K562 (cell line): ENCODE results near the gene ECM2.

Experiments used
- ETV1 ChIP-seq: fragments of 450-650 bp; conservative IDR thresholded peaks from 2 replicates; pipeline ENCODE4 v1.6.1; 2016; ENCODE audit warnings: missing genetic modification characterization, control low read depth, low read depth, missing compliant biosample characterization
- HDAC2 ChIP-seq: fragments of 450-650 bp; IDR thresholded peaks from 2 replicates; pipeline ENCODE4 v1.6.1; 2016; ENCODE audit warnings: mild to moderate bottlenecking
- KDM1A ChIP-seq, 2 experiments: fragments of 450-650 bp; IDR thresholded peaks; 2 replicates each; pipeline ENCODE4 v1.6.1; 2016; ENCODE audit warnings: mild to moderate bottlenecking in 2 of 2
- TBP ChIP-seq: optimal IDR thresholded peaks from 2 replicates; pipeline ENCODE3; 2011; ENCODE audit warnings: low read depth, low read length, improper control_type of control experiment

DNA sequence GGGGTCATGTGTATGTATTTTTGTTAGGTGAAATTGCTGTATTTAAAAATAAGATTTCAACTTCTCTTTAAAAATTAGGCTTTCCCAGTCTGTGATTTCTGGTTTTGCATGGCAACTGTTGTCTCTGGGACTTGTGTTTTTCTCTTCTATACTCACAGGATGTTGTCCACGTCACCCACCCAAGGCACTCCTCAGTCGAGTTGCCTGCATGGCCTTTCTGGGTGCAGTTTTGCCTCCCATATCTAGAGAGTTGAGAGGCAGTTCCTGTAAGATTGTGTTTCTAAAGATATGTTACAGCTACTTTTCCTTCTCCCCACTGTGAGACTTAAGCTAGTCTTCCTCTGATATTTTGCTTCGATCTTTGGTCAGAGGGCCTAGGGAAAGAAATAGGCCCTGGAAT, 51.2 kb downstream of the ECM2 start:
- TF ChIP-seq HDAC2 (no peak), TBP (no peak), KDM1A (IDR thresholded peaks at IDR 0.05) (no peak), ETV1 (tag) (no peak)
